ENCODE measurements around the gene LCN9.

DNA sequence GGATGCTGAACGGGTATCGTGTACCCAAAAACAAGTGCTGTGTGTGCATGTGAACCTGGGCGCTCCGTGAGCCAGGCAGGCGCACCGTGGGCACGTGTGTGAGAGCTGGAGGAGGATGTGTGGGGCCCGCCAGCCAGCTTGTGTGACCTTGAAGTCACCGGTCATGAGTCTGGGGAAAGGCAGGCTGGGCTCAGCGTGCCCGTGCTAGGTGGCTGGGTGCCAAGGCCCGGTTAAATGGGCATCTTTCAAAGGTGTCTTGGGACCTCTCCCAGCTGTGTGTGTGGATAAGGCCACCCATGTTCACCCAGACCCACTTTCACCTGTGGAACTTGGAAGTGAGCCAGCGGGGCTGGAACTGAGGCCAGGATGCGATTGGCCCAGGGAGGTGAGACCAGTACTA lies 42.3 kb downstream of the LCN9 start:
- no peak for TF ChIP-seq CTCF (IDR thresholded peaks at IDR 0.05; ENCODE audit: insufficient read depth, low read depth, low read length)
- TF ChIP-seq EZH2 (IDR thresholded peaks at IDR 0.05; ENCODE audit: insufficient read depth, low read length): no peak
